Keratinocyte (primary cell): Measurements from ENCODE around the gene TBC1D5. TPM values are rescaled to one million over a fixed set of nuclear protein-coding genes. Genes with fewer than 3 reads are reported as not detected.

Source experiments
- DNase-seq: peaks from one replicate; pipeline ENCODE4 v3.0.0-alpha.2; 2011; ENCODE audit warnings: low read depth, missing footprints, low spot score
- FAIRE-seq: peaks from 2 replicates; lab custom pipeline; 2011; peaks lifted over from hg19 to GRCh38; lab: Jason Lieb, UNC
- H2AFZ ChIP-seq: 2 replicates; pipeline ENCODE4 v1.6.0; 2012; ENCODE audit warnings: low read length, control low read depth, inconsistent platforms; ENCODE audit not compliant: control insufficient read depth
- H3K27ac ChIP-seq: 2 replicates; pipeline ENCODE4 v1.5.1; 2011; ENCODE audit warnings: low read length; ENCODE audit not compliant: control insufficient read depth, insufficient read depth
- H3K27me3 ChIP-seq: 3 replicates; pipeline ENCODE4 v1.6.0; 2011; ENCODE audit warnings: low read length; ENCODE audit not compliant: control insufficient read depth, insufficient read depth; ENCODE audit errors: extremely low read depth
- H3K36me3 ChIP-seq, 2 experiments: 2 replicates in 1 of 2; 3 replicates in 1 of 2; pipeline ENCODE4 v1.5.1; 2011; ENCODE audit warnings: low read length in 2 of 2, mild to moderate bottlenecking in 1 of 2; ENCODE audit not compliant: control insufficient read depth in 2 of 2, insufficient read depth in 2 of 2; ENCODE audit errors: extremely low read depth in 1 of 2
- H3K4me1 ChIP-seq: 3 replicates; pipeline ENCODE4 v1.5.1; 2011; ENCODE audit warnings: low read length; ENCODE audit not compliant: control insufficient read depth, insufficient read depth; ENCODE audit errors: extremely low read depth
- H3K4me2 ChIP-seq: 3 replicates; pipeline ENCODE4 v1.6.0; 2011; ENCODE audit warnings: low read depth, low read length; ENCODE audit not compliant: control insufficient read depth, insufficient read depth; ENCODE audit errors: extremely low read depth
- H3K4me3 ChIP-seq, 3 experiments: fragments of 200-600 bp in 1 of 3; sonication (generic) in 1 of 3; 2 replicates in 2 of 3; 3 replicates in 1 of 3; pipeline ENCODE4 v1.5.1; 2011 to 2016; ENCODE audit warnings: low read length in 3 of 3, mild to moderate bottlenecking in 3 of 3, control low read depth in 2 of 3, inconsistent platforms in 1 of 3, low read depth in 1 of 3, mixed read lengths in 1 of 3, mixed run types in 1 of 3, moderate library complexity in 1 of 3; ENCODE audit not compliant: control insufficient read depth in 2 of 3, insufficient read depth in 2 of 3; ENCODE audit errors: extremely low read depth in 1 of 3
- H3K79me2 ChIP-seq: 2 replicates; pipeline ENCODE4 v1.6.0; 2012; ENCODE audit warnings: low read length; ENCODE audit not compliant: control insufficient read depth, insufficient read depth
- H3K9ac ChIP-seq: 3 replicates; pipeline ENCODE4 v1.6.0; 2011; ENCODE audit warnings: low read length; ENCODE audit not compliant: control insufficient read depth, insufficient read depth; ENCODE audit errors: extremely low read depth
- H3K9me1 ChIP-seq: 3 replicates; pipeline ENCODE4 v1.6.0; 2011; ENCODE audit warnings: low read length; ENCODE audit not compliant: control insufficient read depth, insufficient read depth; ENCODE audit errors: extremely low read depth
- H3K9me3 ChIP-seq: 2 replicates; pipeline ENCODE4 v1.5.1; 2012; ENCODE audit warnings: low read depth, low read length; ENCODE audit not compliant: control insufficient read depth
- H4K20me1 ChIP-seq: 3 replicates; pipeline ENCODE4 v1.6.0; 2011; ENCODE audit warnings: low read length; ENCODE audit not compliant: control insufficient read depth, insufficient read depth; ENCODE audit errors: extremely low read depth
- CTCF ChIP-seq, 3 experiments: IDR thresholded peaks in 1 of 3; conservative IDR thresholded peaks in 1 of 3; optimal IDR thresholded peaks in 1 of 3; 2 replicates in 2 of 3; 3 replicates in 1 of 3; pipeline versions ENCODE3 to v1.5.1; 2011; ENCODE audit warnings: low read length in 3 of 3, mild to moderate bottlenecking in 3 of 3, moderate library complexity in 2 of 3, control low read depth in 1 of 3, inconsistent platforms in 1 of 3; ENCODE audit not compliant: insufficient read depth in 2 of 3; ENCODE audit errors: extremely low read depth in 1 of 3
- EZH2 ChIP-seq: IDR thresholded peaks from one replicate; pipeline ENCODE4 v1.6.1; 2012; ENCODE audit warnings: inconsistent platforms, mild to moderate bottlenecking, low read length, moderate library complexity
- dilution Hi-C: fragments of 300-500 bp; cut with MboI; formaldehyde crosslinking; loops from one replicate; pipeline ENCODE4 v1.7.0; 2020; ENCODE audit warnings: low sequenced_read_pairs; ENCODE audit not compliant: extremely low pct_ligation_motif_present
- polyA plus RNA-seq, 5 experiments: library from polyadenylated mRNA; depleted of rRNA in 3 of 5; stranded (reverse) in 3 of 5; stranded (forward) in 1 of 5; unstranded in 1 of 5; fragments of >200 nt; gene quantifications; 1 replicate in 1 of 5; 2 replicates in 3 of 5; 3 replicates in 1 of 5; pipeline versions ENCODE4 v1.2.1 to v1.2.3, GENCODE V29; 2011 to 2012; ENCODE audit warnings: missing spikeins in 2 of 5, low read depth in 1 of 5, low replicate concordance in 1 of 5

The TBC1D5 gene
- polyA plus RNA-seq, 1 donor (not counting 4 experiments of a cell fraction or from before 2014, with no cell fraction given), result 25.8 TPM

GRCh38 chr3:17501745-17502144 is 240.7 kb downstream of the TBC1D5 start:
- no peak for DNase-seq
- H3K4me1 ChIP-seq, result peaks cover 13% of the 10 kb centered on the region
- no peaks in the 10 kb centered on the region for H3K79me2 ChIP-seq
- no peaks in the 10 kb centered on the region for H3K36me3 ChIP-seq
- FAIRE-seq, result no peak
- no peak overlapping the region for H3K9ac ChIP-seq
- no peaks in the 10 kb centered on the region for H4K20me1 ChIP-seq
- no peaks in the 10 kb centered on the region for H3K9me1 ChIP-seq
- no peaks in the 10 kb centered on the region for H3K9me3 ChIP-seq
- no peaks in the 10 kb centered on the region for H3K27me3 ChIP-seq
- H2AFZ ChIP-seq, result no peak overlapping the region
- no peak for TF ChIP-seq CTCF (optimal IDR thresholded peaks at IDR 0.05 in 1 of 3, IDR thresholded peaks at IDR 0.05 in 1 of 3, conservative IDR thresholded peaks at IDR 0.05 in 1 of 3; ENCODE audit: extremely low read depth in 1 of 3, insufficient read depth in 2 of 3, low read length in 3 of 3)
- no peak for TF ChIP-seq EZH2
- no peak overlapping the region for H3K4me2 ChIP-seq
- dilution Hi-C loops, result no loop called here
- no peak overlapping the region for H3K27ac ChIP-seq
- no peak overlapping the region for H3K4me3 ChIP-seq

- dilution Hi-C loops, result no loop called here
- Histone ChIP-seq H3K27me3 (no peaks in the 10 kb centered on the region), H3K9me1 (no peaks in the 10 kb centered on the region), H3K4me1 (peaks cover 8% of the 10 kb centered on the region), H3K9ac (no peak overlapping the region), H3K79me2 (no peaks in the 10 kb centered on the region), H3K4me3 (no peak overlapping the region), H3K9me3 (no peaks in the 10 kb centered on the region), H3K27ac (no peak overlapping the region), H2AFZ (no peak overlapping the region), H3K4me2 (peak overlapping the region; percentile 32), H4K20me1 (no peaks in the 10 kb centered on the region), H3K36me3 (no peaks in the 10 kb centered on the region)
- no peak for TF ChIP-seq CTCF (optimal IDR thresholded peaks at IDR 0.05 in 1 of 3, IDR thresholded peaks at IDR 0.05 in 1 of 3, conservative IDR thresholded peaks at IDR 0.05 in 1 of 3; ENCODE audit: extremely low read depth in 1 of 3, insufficient read depth in 2 of 3, low read length in 3 of 3)
- DNase-seq (peak; percentile 1), FAIRE-seq (no peak)
Measured at GRCh38 chr3:17500618-17501017, 241.8 kb downstream of the TBC1D5 start.
